ENCODE results near the gene SUFU.

GRCh38 chr10:102595293-102595692 lies 91.5 kb downstream of the SUFU start:
- TF ChIP-seq YY1 (IDR thresholded peaks at IDR 0.05; ENCODE audit: insufficient read depth, insufficient read length) = no peak
- no peak for TF ChIP-seq ZNF274 (IDR thresholded peaks at IDR 0.05; ENCODE audit: low read depth, low read length)
